SH-SY5Y (cell line): ENCODE data around the gene RASD2.

ENCODE experiments used
- GATA2 ChIP-seq: IDR thresholded peaks from 2 replicates; pipeline ENCODE4 v1.6.1; 2011; ENCODE audit warnings: mild to moderate bottlenecking, low read depth, low read length
- GATA3 ChIP-seq: IDR thresholded peaks from 2 replicates; pipeline ENCODE4 v1.6.1; 2011; ENCODE audit warnings: low read depth, mild to moderate bottlenecking, low read length, moderate library complexity

The RASD2 gene, protein sequence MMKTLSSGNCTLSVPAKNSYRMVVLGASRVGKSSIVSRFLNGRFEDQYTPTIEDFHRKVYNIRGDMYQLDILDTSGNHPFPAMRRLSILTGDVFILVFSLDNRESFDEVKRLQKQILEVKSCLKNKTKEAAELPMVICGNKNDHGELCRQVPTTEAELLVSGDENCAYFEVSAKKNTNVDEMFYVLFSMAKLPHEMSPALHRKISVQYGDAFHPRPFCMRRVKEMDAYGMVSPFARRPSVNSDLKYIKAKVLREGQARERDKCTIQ

DNA sequence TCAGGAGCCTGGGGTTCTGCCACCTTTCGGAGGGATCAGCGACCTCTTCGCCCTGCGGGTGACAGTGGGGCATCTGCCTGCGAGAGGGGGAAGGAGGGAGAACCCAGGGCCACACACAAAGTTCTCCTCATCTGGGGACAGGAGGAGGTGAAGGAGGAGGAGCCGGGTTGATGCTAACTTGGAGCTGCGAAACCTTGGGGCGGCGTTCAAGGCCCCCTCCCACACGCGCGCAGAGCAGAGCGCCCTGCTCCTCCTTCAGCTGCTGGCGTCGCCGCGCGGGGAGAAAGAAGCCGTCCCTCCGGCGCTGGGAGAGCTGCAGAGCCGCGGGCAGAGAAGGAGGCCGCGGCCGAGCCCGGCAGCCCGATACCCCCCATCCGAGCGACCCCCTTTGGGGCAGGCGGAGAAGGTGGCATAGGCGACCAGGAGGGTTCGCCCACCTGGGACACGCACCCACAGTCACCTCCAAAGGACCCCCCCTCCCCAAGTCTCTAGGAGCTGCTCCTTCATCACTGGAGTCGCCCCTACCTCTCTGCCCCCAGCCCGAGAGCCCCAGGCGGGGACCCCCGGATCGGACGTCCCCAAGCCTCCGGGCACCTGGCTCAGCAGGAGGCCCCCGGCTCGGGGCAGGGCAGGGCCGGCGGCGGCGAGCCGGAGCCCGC, at the start of gene RASD2:
RASD2 (plus strand) TSS at position 237 of the 659 bp plus-strand sequence. CDS start 5,979 bp downstream, outside the sequence.
- no peak for TF ChIP-seq GATA3
- no peak for TF ChIP-seq GATA2

DNA sequence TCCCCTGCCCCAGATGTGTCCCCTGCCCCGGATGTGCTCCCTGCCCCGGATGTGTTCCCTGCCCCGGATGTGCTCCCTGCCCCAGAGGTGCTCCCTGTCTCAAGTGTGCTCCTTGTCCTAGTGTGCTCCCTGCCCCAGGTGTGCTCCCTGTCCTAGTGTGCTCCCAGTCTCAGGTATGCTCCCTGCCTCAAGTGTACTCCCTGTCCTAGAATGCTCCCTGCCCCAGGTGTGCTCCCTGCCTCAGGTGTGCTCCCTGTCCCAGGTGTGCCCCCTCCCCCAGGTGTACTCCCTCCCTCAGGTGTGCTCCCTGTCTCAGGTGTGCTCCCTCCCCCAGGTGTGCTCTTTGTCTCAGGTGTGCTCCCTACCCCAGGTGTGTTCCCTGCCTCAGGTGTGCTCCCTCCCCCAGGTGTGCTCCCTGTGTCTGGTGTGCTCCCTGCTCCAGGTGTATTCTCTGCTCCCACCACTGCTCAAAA, 48.7 kb upstream of the RASD2 start:
- no peak for TF ChIP-seq GATA3
- TF ChIP-seq GATA2: no peak

DNA sequence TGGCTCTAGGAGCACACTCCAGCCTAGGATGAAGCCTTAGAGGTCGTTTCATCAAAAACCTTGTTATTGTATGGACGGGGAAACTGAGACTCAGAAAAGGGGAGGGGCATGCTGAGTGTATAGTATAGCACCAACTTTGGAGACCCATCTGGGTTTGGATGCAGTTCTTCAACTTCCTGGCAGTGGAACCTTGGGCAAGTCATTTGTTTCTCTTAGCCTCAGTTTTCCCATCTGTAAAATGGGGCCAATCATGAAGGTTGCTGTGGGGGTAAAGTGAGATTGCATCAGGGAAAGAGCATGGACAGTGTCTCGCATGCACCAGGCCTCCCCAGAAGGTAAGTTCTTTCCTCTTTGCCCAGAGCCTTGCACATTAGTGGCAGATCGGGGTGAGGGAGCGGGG, 47.6 kb upstream of the RASD2 start:
- TF ChIP-seq GATA2 (no peak), GATA3 (no peak)

DNA sequence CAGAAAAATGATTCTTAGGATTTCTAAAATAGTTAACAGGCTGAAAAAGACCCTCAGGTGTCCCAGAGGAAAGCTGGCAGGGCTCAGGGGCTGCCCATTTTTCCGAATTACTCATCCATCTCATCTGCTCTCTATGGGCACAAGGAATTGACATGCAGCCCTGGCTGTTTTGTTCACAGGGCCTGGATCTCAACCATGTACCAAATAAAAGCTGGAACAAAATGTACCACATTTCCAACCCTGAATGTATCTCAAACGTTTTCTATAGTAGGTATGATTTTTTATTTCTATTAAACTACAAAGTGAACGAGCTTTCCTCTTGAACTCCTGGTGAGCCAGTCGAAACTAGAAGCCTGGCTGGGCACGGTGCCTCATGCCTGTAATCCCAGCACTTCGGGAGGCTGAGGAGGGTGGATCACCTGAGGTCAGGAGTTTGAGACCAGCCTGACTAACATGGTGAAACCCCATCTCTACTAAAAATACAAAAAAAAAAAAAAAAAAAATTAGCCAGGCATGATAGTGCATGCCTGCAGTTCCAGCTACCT, 43.8 kb upstream of the RASD2 start:
- TF ChIP-seq GATA3: no peak
- TF ChIP-seq GATA2: no peak

DNA sequence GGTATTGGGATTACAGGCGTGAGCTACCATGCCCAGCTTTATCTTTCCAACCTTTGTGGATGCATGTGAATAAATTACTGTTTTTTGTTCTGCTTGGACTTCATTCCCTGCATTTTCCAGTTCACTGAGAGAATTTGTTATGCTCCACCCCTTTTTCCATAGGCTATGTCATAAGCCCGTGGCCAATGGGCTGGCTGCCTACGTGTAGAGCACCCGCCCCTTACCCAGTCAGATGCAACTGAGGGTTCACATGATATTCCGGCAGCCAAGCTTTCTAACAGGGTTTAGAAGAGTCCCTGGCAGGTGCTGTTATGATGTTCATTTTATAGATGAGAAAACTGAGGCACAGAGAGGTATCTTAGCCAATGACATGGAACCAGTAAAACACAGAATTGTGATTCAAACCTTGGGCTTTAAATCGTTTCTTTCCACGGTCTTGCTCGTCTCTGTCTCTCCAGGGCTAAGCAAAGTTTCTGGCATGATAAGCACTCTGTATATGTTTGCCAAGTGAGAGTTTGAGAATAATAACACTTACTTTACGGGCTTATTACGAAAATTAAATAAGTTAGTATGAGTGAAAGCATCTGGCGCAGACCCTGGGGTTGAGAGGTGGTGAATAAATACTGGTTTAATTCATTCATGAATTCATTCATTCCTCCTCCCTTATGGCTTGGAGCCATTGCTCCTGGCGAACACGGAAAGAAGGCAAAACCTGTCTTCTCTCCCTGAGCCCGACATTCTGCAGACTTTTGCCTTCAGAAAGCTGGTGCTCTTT, 42.4 kb upstream of the RASD2 start:
- no peak for TF ChIP-seq GATA3
- no peak for TF ChIP-seq GATA2

DNA sequence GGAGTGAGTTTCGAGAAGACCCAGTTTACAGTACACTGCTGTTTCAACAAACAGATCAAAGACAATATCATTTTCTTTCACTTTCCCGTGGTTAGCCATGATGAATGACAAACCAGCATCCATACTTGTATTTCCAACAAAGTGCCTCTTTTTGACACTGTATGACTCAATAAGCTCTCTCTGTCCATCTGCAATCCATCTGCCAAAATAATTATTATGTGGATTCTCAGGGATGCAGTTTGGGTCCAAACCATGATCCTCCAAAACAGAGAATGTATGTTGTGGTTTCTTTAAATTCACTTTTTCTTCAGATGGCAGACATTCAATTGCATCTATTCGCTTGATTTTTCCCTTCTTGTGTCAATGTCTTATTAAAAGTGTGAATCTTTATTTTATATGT, 37.8 kb upstream of the RASD2 start:
- TF ChIP-seq GATA3: no peak

DNA sequence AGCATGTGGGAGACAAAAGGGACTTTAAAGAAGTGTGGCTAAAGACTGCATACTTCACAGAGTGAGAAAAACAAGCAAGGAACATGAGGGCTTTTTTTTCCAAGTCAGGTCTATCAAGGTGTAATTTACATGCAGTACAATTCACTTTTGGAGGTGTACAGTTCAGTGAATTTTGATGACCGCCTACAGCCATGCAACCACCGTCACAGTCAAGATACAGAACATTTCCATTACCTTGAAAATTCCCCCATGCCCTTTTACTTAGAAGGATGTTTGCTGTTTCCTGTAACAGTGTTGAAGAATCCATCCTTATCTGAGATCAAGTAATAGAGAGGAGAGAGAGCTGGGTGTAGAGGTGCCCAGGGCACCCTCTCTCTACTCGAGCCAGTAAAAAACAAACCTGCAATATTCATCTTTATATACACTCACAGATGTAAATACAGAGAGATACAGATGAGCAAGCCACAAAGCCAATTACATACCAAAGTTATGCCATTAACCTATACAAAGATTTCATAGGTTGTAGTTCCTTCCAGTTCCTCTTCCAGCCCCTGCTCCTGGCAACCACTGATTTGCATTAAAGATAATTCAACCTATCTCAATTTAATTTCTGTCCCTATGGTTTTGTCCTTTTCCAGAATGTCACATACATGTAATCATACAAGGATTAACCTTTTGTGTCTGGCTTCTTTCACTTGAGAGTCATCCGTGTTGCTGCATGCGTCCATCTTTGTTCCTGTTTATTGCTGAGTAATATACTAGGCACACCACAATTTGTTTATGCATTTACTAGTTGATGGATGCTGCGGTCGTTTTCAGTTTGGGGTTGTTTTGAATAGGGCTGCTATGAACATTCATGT, 35.0 kb upstream of the RASD2 start:
- TF ChIP-seq GATA3 (no peak), GATA2 (no peak)

DNA sequence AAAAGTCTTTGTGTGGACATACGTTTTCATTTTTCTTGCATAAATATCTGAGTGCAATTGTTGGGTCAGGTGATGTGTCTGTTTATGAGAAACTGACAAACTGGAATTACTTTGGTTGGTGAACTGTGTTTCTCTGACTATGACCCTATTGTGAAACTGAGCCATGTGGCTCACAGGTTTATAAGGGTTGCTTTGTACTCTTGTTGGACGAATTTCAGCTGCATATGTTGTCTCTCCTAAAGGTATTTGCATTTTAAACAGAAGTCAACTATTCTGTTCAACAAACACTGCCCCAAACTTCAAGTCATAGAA, 34.4 kb upstream of the RASD2 start:
- TF ChIP-seq GATA3 (no peak), GATA2 (no peak)

DNA sequence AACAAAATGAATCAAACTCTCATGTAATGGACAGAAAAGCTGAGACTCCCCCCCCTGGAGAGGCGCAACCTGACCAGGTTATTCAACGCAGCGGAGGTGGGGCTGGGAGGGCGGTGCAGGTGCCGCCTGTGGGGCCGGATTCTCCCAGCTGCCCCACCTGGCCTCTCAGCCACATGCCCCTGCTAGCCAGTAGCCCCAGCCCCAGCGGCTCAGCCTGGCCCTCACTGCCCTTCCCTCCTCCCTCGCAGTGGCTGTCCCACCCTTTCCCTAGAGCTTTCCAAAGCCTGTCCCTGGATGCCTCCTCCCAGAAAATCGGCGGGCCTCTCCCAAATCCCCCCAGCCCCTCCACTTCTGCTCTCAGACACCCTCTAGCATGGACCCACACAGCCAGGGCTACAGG, 31.2 kb upstream of the RASD2 start:
- TF ChIP-seq GATA2 (no peak), GATA3 (no peak)

DNA sequence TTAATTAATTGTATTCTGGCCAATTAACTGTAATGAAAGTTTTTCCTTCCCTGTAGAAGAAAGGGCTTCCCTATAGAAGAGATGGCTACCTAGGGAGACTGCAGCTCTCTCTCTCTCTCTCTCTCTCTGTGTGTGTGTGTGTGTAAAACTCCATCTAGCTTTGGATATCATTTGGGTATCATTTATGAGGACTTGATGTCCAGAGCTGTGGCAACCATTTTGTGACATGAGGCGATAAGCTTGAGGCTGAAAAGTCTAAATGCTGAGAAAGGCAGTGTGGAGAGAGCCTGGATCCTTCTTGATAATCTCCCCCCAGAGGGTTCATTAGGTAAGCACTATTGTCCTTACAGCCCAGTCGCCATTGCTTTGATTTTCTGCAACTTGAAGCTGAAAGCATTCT, 30.7 kb upstream of the RASD2 start:
- TF ChIP-seq GATA2 (no peak), GATA3 (no peak)

DNA sequence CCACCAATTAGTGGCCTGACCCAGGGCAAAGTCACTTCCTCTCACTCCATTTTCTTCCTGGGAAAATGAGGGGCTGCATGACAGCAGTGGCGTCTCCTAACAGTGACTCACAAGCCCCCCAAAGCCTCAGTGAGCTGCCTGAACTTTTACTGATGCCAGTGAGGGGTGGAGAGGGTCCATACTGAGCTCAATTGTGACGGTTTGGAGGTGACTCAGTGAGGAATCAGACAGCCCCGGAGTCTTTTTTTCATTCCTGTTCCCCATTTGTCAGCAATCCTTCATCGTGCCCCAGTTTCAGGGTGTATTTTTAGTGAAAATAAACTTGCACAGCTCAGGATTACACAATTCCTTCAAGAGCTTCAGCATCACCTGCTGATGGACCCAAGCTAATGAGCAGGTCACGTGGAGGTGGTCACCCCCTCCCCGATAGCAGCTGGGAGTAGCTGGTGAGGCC, 30.1 kb upstream of the RASD2 start:
- TF ChIP-seq GATA2: no peak
- no peak for TF ChIP-seq GATA3

DNA sequence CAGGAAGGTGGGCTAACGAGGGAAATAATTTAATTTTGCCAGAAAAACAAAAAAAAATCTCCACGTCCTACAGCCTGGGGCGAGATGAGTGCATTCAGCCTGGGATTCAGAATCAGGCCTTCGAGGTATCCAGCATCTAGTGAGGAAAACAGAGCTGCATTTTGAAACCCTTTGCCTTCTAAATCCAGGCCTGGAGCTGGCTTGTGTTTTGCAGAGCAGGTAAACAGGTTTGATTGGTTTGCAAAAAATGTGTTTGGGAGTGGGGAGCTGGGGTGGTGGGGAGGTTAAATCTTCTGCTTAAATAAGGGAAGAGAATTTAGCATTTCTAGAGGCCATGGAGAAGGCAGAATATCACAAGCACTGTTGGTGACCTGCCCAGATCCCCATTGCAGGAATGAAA, 29.7 kb upstream of the RASD2 start:
- no peak for TF ChIP-seq GATA2
- no peak for TF ChIP-seq GATA3

DNA sequence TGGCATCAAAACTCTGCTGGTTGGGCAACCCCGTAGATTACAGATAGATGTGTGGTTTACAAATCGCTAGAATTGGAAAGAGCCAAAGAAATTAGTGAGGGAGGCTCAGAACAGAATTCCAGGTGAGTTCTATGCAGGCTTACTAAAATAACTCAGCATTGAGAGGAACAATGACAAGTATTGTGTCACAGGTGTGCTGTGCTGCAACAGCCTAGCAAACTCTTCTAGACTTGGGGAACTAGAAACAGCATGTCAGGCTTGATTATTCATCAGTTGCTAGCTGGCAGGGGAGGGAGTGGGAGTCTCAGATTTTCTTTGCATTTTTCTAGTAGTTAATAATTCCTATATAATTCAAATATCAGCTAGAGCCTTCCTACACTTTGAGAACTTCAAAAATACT, 26.3 kb upstream of the RASD2 start:
- TF ChIP-seq GATA2 (no peak), GATA3 (no peak)

DNA sequence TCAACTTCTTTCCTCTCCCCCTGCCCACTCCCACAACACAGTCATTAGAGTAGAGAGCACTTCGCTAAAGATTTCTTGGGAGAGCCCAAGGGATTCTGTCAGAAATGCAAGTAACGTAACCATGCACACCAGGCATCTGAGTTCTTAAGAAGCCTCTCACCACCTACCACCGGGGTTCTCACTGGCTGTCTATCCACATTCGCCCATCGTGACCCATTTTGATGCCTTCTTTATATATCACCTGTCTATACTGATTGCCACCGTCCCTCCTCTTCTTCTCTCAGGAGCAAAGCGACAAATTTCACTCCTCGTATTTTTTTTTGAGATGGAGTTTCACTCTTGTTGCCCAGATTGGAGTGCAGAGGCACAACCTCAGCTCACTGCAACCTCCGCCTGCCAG, 23.9 kb upstream of the RASD2 start:
- TF ChIP-seq GATA3 (no peak), GATA2 (no peak)

DNA sequence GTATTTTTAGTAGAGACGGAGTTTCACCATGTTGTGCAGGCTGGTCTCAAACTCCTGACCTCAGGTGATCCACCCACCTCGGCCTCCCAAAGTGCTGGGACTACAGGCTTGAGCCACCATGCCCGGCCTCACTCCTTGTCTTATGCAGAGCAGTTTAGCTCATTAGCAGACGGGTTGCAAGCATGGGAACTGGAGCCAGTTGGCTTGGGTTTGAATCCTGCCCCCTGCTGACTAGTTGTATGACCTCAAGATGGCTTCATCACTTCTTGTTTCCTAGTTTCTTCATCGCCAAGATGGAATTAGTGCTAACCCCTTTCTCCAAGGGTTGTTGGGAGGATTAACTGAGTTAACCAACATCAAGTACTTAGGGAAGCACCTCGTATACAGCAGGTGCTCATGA, 23.4 kb upstream of the RASD2 start:
- TF ChIP-seq GATA3: no peak
- no peak for TF ChIP-seq GATA2
